ENCODE data around the gene DOK7.

GRCh38 chr4:3427134-3427476 lies 36.0 kb upstream of the DOK7 start:
- TF ChIP-seq, protein P1, sequence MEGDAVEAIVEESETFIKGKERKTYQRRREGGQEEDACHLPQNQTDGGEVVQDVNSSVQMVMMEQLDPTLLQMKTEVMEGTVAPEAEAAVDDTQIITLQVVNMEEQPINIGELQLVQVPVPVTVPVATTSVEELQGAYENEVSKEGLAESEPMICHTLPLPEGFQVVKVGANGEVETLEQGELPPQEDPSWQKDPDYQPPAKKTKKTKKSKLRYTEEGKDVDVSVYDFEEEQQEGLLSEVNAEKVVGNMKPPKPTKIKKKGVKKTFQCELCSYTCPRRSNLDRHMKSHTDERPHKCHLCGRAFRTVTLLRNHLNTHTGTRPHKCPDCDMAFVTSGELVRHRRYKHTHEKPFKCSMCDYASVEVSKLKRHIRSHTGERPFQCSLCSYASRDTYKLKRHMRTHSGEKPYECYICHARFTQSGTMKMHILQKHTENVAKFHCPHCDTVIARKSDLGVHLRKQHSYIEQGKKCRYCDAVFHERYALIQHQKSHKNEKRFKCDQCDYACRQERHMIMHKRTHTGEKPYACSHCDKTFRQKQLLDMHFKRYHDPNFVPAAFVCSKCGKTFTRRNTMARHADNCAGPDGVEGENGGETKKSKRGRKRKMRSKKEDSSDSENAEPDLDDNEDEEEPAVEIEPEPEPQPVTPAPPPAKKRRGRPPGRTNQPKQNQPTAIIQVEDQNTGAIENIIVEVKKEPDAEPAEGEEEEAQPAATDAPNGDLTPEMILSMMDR (IDR thresholded peaks at IDR 0.05): no peak
- TF ChIP-seq POLR2A (IDR thresholded peaks at IDR 0.05): no peak
